Measurements from ENCODE around the gene SMYD3.

DNA sequence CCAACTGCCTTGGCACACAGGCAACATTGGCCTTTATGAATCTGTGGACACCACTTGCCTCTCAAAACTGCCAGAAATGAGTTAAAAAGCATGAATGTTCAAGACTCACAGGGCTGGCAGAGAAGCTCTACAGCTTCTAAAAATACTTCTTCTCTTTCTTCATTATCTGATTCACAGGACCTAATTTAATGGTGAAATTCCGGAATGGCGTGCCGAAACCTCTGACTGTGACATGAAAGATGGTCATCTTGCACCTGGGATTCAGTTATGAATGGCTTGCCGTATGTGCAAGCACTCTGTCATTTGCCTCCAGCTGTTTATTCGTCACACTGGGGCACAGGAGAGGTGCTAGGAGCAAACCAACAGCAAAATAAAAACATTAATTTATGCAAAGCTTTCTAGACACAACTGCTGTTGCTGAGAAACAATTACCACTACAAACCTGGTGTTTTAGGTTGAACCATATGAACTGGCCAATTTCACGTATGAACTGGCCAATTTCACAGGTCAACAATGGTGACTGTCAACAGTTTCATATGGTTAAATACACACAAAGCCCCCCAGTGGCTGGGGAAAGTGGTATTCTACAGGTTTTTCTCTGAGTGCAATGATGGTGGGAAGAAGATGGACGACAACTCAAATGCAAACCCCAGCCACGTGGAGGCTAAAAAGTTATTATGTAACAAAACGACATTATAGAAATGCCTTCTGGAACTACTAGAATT, 704.0 kb downstream of the SMYD3 start:
- TF ChIP-seq, protein P1, sequence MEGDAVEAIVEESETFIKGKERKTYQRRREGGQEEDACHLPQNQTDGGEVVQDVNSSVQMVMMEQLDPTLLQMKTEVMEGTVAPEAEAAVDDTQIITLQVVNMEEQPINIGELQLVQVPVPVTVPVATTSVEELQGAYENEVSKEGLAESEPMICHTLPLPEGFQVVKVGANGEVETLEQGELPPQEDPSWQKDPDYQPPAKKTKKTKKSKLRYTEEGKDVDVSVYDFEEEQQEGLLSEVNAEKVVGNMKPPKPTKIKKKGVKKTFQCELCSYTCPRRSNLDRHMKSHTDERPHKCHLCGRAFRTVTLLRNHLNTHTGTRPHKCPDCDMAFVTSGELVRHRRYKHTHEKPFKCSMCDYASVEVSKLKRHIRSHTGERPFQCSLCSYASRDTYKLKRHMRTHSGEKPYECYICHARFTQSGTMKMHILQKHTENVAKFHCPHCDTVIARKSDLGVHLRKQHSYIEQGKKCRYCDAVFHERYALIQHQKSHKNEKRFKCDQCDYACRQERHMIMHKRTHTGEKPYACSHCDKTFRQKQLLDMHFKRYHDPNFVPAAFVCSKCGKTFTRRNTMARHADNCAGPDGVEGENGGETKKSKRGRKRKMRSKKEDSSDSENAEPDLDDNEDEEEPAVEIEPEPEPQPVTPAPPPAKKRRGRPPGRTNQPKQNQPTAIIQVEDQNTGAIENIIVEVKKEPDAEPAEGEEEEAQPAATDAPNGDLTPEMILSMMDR (IDR thresholded peaks at IDR 0.05; ENCODE audit: borderline replicate concordance, extremely low read depth, low read length, poor library complexity, severe bottlenecking), result no peak
- no peak for TF ChIP-seq EZH2 (IDR thresholded peaks at IDR 0.05; ENCODE audit: borderline replicate concordance, low read depth, low read length, severe bottlenecking)

All from DND-41 (cell line).